AG09309 (cell line): ENCODE measurements around the gene SPTAN1.

ENCODE experiments used
- DNase-seq: peaks from one replicate; pipeline ENCODE4 v3.0.0-alpha.2; 2010; ENCODE audit warnings: low read depth
- H3K4me3 ChIP-seq: 2 replicates; pipeline ENCODE4 v1.5.1; 2011; ENCODE audit warnings: mild to moderate bottlenecking, low read depth, low read length, moderate library complexity; ENCODE audit not compliant: control insufficient read depth
- CTCF ChIP-seq: IDR thresholded peaks from 2 replicates; pipeline ENCODE4 v1.5.1; 2011; ENCODE audit warnings: mild to moderate bottlenecking, low read depth, low read length, inconsistent platforms; ENCODE audit not compliant: insufficient read depth, control insufficient read depth; ENCODE audit errors: missing control alignments

The SPTAN1 gene

GRCh38 chr9:128587453-128587852 lies 35.1 kb downstream of the SPTAN1 start:
- H3K4me3 ChIP-seq, result no peak overlapping the region
- no peak for TF ChIP-seq CTCF
- no peak for DNase-seq

- DNase-seq, result no peak
- no peak for TF ChIP-seq CTCF
- H3K4me3 ChIP-seq, result no peak overlapping the region
Measured at GRCh38 chr9:128588581-128589233, 36.3 kb downstream of the SPTAN1 start.

GRCh38 chr9:128593039-128593438 lies 40.7 kb downstream of the SPTAN1 start:
- DNase-seq, result no peak
- H3K4me3 ChIP-seq, result no peak overlapping the region
- TF ChIP-seq CTCF, result no peak

GRCh38 chr9:128593856-128594255 lies 41.5 kb downstream of the SPTAN1 start:
- TF ChIP-seq CTCF, result no peak
- no peak for DNase-seq

DNA sequence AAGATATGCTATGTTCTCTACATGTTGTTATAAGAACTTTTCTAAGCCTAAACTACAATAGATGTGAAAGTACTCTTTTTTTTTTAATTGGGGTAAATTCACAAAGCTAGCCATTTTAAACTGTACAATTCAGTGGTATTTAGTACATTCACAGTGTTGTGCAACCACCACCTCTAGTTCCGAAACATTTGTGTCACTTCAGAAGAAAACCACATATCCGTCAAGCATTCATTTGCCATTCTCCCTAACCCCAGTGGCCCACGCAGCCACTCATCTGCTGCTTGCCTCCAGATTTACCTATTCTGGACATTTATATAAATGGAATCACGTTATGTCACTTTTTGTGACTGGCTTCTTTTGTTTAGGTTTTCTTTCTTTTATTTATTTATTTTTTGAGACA lies 43.1 kb downstream of the SPTAN1 start:
- DNase-seq, result no peak
- H3K4me3 ChIP-seq, result no peak overlapping the region
- TF ChIP-seq CTCF, result no peak

More at GRCh38 chr9:128593856-128594255, 41.5 kb downstream of the SPTAN1 start:
- H3K4me3 ChIP-seq, result no peak overlapping the region

GRCh38 chr9:128600099-128600498 lies 47.7 kb downstream of the SPTAN1 start:
- TF ChIP-seq CTCF, result no peak
- no peak overlapping the region for H3K4me3 ChIP-seq
- no peak for DNase-seq
